ENCODE results near the gene HDGFL2.
"Not testable (repeated sequence)": the region's sequence is repeated elsewhere in the genome, so short reads cannot be mapped to it uniquely, and the experiment has no call there.

Gene HDGFL2

GRCh38 chr19:4516199-4516938, 44.3 kb downstream of the HDGFL2 start:
- no peak for DNase-seq (ENCODE audit: low read depth)

DNA sequence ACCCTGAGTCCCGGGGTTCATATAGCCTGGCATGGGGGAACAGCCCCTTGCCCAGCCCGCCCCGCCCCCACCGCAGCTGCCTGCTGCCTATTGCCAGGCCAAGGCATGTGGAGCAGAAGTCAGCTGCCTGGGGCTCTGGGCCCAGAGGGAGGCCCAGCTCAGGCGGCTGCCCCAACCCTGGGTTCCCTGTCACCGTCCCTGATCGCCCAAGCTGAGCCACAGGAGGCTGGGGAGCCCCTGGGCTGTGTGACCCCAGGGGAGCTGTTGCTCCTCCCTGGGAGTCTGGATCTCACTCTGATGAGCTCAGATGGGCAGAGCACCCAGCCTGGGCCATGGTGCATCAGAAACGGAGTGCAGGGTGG, 44.8 kb downstream of the HDGFL2 start:
- no peak for DNase-seq (ENCODE audit: low read depth)

DNA sequence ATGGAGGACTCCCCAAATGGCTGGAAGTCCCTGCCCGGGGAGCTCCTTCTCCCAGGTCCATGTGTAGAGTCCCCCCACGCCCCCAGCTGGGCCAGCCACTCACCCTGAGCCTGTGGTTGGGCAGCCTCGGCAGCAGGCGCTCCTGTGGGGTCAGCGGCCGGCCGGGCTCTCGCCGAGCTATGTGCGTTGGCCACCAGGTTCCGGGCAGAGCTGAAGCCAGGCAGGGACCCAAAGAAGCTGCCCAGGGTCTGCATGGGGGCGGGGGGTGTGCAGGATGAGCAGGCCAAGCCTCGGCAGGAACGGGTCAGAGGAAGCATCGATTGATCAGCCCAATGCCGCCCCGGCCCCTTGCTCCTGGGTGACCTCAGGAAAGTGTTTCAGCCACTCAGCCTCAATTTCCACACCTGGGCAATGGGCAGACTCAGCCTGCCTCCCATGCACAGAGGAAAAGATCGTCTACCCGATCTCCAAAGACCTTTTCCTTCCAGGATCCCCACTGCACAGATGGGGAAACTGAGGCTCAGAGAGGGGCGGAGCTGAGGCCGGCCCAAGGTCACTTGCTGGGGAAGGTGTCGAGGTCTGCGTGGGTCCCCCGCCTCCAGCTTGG, 45.5 kb downstream of the HDGFL2 start:
- no peak for DNase-seq (ENCODE audit: low read depth)

GRCh38 chr19:4518345-4519171, 46.5 kb downstream of the HDGFL2 start, which contains the start of gene PLIN4:
PLIN4 (minus strand) TSS chr19:4518486; CDS start chr19:4518272, 214 bp downstream.
- DNase-seq (ENCODE audit: low read depth) = no peak

GRCh38 chr19:4519172-4519496, 47.0 kb downstream of the HDGFL2 start:
- DNase-seq (ENCODE audit: low read depth) = no peak

DNA sequence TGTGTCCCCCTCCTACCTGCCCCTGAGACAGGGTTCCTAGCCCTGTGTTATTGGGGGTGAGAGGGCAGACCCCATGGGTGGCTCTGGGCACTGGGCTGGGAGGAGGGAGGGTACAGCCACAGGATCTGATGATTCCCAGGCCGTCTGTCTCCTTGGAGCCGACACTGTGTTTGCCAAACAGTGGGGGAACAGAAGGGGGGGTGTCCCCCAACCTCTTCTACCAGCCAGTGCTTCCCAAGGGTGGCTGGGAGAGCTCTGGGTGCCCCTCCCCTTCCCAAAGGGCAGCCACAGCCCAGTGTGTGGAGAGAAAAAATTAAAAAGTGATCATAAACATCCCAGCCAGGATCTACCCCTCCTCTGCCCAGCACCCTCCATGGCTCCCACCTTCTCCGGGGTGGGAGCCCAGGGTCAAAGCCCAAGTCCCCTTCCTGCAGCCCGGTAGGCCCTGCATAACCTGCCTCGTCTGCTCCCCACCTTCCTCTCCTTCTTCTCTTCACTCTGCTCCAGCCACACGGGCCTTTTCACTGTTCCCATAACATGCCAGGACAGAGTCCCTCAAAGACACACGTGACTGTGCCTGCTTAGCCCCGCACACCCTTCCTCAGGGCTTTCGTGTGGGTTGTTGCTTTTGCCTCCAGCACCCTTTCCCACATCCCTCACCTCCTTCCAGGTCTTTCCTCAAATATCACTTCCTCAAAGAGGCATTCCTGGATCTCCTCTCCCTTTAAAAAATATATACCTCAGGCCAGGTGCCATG, 47.6 kb downstream of the HDGFL2 start:
- DNase-seq (ENCODE audit: low read depth) = no peak

DNA sequence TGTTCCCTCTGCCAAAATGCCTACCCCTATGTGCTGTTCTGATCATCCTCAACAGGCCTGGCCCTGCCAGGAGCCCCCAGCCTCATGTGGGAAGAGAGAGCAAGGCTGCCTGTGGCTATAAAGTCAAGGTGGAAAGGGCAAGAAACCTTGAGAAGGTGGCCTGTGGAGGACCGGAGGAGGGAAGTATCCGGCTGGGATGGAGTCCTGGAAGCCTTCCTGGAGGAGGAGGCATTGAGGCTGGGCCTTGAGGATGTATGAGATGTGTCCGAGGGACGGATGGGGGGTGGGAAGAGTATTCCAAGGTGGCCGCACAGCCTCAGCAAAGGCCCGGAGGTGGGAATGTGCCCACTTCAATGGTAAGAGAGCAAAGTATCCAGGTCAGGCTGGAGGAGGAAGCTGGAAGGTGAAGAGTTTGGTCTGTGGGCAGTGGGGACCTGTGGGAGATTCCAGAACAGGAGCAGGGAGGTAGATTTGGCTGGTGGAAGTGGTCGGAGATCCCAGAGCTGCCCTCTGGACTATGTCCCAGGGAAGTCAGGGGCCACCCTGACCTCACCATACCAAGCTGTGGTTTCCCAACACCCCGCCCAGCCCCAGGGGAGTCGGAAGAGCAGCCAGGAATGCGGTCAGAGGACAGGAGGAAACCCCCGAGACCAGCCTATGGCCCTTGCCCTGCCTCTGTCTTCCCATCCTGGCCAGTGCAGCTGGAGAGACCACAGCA, 49.2 kb downstream of the HDGFL2 start:
- no peak for DNase-seq (ENCODE audit: low read depth)

GRCh38 chr19:4521888-4522242, 49.8 kb downstream of the HDGFL2 start:
- DNase-seq (ENCODE audit: low read depth) = no peak

- no peak for DNase-seq (ENCODE audit: low read depth)
These were observed 50.4 kb downstream of the HDGFL2 start for GRCh38 chr19:4522291-4523002.

- DNase-seq (ENCODE audit: low read depth) = no peak
These were observed 51.4 kb downstream of the HDGFL2 start for GRCh38 chr19:4523306-4524110.

GRCh38 chr19:4524808-4525562, 52.9 kb downstream of the HDGFL2 start:
- no peak for DNase-seq (ENCODE audit: low read depth)

DNA sequence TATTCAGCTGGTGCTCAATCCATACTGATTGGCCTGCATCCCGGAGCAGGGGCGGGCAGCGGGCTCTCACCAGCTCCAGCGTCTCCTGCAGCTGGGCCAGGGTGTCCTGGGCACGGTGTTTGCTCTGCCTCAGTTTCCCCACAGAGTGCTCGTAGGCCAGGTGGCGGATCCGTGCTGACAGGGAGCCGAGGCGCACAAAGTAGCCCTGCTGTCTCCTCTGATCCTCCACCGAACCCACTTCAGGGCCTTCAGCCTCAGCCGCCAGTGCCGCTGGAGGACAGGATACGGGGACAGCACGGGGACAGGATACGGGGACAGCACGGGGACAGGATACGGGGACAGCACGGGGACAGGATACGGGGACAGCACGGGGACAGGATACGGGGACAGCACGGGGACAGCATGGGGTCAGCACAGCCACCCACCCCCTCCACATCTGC, 53.5 kb downstream of the HDGFL2 start:
- DNase-seq (ENCODE audit: low read depth) = no peak

- DNase-seq (ENCODE audit: low read depth) = not testable (repeated sequence)
These were observed 55.3 kb downstream of the HDGFL2 start for GRCh38 chr19:4527377-4527776.

DNA sequence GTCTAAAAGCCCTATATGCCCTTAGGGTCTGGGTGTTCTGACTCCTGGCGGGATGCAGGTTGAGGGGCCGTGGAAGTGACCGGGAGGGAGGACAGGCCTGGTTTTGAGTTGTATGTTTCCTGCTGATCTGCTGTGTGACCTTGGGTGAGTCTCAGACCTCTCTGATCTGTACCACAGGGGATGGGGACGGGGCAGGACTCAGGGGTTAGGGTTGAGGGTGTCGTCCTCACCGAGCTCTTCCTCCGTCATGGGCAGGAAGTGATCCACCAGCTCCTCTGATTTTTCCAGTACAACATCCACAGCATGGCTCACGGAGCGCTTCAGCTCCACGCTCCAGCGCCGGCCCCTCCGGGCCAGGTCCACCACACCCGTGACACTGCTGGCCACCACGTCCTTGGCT, 56.7 kb downstream of the HDGFL2 start:
- no peak for DNase-seq (ENCODE audit: low read depth)

- no peak for DNase-seq (ENCODE audit: low read depth)
These were observed 57.9 kb downstream of the HDGFL2 start for GRCh38 chr19:4529924-4530522.

DNA sequence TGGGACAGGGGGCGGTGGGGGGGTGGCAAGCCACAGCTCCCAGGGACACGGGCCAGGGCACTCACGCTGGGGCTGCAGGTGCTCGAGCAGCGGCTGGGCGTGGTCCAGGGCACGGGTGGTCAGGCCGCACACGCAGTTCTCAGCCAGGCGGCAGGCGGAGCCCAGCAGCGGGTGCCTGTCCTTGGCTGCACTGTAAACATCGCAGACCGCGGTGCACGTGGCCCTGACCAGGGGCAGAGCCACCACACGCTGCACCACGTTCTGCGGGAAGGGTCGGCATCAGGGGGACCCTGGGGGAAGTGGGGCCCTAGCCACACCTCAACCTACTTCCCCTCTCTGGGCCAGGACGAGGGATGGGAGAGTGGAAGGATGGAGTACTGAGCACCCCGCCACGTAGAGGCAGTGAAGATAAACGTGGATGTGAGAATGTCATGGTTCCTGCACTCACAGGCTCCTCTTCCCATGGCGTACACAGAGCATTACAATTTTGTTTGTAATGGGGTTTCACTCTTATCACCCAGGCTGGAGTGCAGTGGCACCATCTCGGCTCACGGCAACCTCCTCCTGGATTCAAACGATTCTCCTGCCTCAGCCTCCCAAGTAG, 59.6 kb downstream of the HDGFL2 start:
- DNase-seq (ENCODE audit: low read depth) = no peak

DNA sequence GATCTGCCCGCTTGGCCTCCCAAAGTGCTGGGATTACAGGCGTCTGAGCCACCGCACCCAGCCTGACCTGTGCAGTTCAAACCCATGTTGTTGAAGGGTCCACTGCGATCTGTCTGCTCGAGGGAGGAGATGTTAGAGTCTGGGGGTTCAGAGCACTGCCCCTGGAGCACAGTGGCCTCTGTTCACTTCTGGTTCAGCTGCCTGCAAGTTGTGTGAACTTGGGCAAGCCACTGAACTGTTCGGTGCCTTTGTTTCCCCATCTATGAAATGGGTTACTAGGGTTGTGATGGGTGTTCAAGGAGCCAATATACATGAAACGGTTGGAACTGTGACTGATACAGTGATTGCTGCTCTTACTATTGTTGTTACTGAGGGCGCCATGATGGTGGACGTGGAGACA, 61.2 kb downstream of the HDGFL2 start:
- no peak for DNase-seq (ENCODE audit: low read depth)

- no peak for DNase-seq (ENCODE audit: low read depth)
These were observed 61.8 kb downstream of the HDGFL2 start for GRCh38 chr19:4533835-4534424.
